ENCODE measurements around the gene RBPMS2.

DNA sequence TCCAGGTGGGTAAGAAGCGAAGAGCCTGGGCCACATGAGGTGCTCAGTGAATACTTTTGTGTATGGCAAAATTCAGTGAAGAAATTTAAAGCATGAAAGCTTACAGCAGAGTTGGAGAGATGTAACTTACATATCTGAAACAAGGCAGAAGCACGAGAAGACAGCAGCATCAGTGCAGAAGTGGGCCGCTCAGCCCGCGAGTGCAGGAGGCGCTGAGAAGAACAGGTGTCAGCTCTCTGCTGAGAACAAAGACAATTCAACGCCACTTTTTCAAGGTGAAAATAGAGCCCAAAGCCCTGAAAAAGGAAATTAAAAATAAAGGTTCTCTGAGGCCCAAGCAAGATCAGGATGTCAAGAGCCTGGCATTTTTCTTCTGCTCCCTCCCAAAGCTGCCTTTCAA is 58.3 kb downstream of the RBPMS2 start:
- TF ChIP-seq, protein P1, sequence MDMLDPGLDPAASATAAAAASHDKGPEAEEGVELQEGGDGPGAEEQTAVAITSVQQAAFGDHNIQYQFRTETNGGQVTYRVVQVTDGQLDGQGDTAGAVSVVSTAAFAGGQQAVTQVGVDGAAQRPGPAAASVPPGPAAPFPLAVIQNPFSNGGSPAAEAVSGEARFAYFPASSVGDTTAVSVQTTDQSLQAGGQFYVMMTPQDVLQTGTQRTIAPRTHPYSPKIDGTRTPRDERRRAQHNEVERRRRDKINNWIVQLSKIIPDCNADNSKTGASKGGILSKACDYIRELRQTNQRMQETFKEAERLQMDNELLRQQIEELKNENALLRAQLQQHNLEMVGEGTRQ (IDR thresholded peaks at IDR 0.05; ENCODE audit: low read depth, low read length) = no peak
- TF ChIP-seq, protein P2, sequence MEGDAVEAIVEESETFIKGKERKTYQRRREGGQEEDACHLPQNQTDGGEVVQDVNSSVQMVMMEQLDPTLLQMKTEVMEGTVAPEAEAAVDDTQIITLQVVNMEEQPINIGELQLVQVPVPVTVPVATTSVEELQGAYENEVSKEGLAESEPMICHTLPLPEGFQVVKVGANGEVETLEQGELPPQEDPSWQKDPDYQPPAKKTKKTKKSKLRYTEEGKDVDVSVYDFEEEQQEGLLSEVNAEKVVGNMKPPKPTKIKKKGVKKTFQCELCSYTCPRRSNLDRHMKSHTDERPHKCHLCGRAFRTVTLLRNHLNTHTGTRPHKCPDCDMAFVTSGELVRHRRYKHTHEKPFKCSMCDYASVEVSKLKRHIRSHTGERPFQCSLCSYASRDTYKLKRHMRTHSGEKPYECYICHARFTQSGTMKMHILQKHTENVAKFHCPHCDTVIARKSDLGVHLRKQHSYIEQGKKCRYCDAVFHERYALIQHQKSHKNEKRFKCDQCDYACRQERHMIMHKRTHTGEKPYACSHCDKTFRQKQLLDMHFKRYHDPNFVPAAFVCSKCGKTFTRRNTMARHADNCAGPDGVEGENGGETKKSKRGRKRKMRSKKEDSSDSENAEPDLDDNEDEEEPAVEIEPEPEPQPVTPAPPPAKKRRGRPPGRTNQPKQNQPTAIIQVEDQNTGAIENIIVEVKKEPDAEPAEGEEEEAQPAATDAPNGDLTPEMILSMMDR (conservative IDR thresholded peaks at IDR 0.05; ENCODE audit: low read depth, low read length) = no peak
- TF ChIP-seq POLR2A (IDR thresholded peaks at IDR 0.05; ENCODE audit: low read depth, low read length) (no peak), MAFK (IDR thresholded peaks at IDR 0.05; ENCODE audit: low read depth, low read length) (no peak), RFX5 (IDR thresholded peaks at IDR 0.05; ENCODE audit: low read depth, low read length) (no peak), RCOR1 (IDR thresholded peaks at IDR 0.05; ENCODE audit: insufficient replicate concordance, low read length) (no peak), RAD21 (IDR thresholded peaks at IDR 0.05; ENCODE audit: low read length) (no peak), CEBPB (IDR thresholded peaks at IDR 0.05; ENCODE audit: low read depth, low read length) (no peak), CHD1 (IDR thresholded peaks at IDR 0.05; ENCODE audit: low read depth, low read length) (no peak)
- TF ChIP-seq, protein P3, sequence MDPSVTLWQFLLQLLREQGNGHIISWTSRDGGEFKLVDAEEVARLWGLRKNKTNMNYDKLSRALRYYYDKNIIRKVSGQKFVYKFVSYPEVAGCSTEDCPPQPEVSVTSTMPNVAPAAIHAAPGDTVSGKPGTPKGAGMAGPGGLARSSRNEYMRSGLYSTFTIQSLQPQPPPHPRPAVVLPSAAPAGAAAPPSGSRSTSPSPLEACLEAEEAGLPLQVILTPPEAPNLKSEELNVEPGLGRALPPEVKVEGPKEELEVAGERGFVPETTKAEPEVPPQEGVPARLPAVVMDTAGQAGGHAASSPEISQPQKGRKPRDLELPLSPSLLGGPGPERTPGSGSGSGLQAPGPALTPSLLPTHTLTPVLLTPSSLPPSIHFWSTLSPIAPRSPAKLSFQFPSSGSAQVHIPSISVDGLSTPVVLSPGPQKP (IDR thresholded peaks at IDR 0.05; ENCODE audit: borderline replicate concordance, low read depth, low read length) = no peak

All from IMR-90 (cell line).